Measurements from ENCODE around the gene PXDN.
A peak's percentile ranks its signal among the peaks of the same experiment; 100 is the strongest.
"Not testable (repeated sequence)": the region's sequence is repeated elsewhere in the genome, so short reads cannot be mapped to it uniquely, and the experiment has no call there.

PXDN gene

DNA sequence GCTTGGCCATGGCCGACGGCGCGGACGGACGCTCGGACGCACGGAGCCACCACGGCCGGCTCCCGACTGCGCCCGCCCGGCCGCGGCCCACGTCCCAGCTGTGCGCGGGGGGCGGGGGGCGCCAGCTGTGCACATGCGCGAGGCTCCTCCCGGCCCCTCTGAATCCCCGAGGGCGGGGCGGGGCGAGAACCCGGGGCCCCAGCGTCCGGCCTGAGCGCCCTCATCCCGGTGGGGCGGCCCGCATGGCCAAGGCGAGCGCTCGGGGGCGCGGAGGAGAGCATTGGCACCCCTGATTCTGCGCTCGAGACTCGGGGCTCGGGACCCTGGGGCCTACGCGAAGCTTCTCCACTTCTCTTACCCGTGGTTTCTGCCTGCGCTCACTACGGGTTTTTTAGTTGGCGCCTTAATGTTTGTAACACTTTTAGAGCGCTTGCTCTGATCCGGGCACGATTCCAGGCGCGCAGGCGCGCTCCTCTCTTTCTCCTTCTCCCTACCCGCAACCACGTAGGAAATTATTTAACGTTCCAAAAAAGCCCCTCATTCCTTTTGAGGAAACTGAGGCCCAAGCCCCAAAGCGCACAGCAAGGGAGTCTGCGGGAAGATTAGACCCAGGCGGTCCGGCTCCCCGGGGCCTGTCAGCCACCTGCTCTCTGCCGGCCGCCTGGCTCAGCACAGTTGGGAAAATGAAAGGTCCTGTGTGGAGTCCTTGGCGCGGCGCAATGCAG lies at the start of gene PXDN:
Gene PXDN (minus strand): TSS at position 70 of the 725 bp plus-strand sequence. CDS start 60 bp downstream, at position 10.
- DNase-seq (ENCODE audit: low read depth) = peak; percentile 74

DNA sequence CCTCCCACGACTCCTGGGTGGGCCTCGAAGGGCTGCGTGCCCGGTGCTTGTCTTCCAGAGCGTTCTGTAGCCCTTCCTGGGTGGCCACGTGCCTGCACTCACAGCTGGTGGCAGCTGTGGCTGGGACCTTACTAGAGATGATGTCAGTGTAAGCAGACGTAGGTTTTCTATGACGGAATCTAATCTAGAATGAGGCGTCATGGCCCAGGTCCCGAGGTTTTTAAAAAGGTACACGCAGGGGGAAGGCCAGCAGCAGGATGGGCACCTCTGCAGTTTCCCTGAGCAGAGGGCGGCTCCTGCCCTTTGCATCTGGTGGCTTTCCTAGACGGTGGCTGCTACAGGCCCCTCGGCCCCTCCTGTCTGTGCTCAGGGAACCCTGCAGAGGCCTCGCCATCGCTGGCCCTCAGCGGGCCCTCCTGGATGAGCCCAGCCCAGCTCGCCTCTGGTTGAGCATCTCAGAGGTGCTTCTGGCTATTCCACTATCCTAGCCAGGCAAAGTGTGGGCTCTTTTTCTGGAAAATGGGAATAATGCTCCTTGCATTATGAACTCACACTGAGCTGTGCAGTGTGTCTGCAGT lies 49.6 kb upstream of the PXDN start:
- DNase-seq (ENCODE audit: low read depth) = no peak

DNA sequence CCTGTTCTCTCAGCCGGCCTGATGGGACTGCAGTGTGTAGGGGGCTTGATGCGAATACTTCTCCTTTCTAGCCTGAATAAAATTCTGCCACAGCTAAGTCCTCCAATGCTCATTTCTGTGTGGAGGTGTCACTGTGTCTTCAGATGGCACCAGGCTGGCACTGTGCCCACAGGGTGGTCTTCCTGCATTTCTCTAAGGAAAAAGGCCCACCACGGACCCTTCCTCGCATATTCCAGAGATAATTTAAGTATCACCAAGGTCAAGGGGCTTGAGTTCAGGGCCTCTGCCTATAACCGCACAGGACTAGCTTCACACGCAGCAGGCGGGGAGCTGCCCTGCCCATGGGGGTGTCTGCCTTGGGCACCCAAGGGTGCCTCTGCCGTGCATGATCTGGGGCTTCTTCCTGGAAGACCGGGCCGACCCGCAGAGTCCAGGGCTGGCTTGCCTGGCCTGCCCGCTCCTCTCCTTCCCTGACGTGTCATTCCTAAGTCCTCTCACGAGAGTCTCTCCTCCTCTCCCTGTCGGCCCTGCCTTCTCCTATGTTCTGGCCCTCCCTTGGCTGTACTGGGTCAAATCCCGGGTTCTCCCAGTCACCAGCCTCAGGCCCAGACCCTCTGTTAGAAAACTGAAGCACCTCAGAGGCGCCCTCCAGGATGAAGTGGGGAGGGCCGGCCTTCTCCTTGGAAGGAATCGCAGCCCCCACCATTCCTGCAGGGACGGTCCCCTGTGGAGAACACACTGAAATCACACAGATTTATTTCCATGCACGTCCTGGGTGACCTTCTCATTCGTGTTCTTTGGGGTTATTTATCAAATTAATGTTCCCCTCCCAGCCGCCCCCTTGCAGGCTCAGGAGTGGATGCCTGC lies 48.9 kb upstream of the PXDN start:
- DNase-seq (ENCODE audit: low read depth) = no peak

- peak; percentile 99 for DNase-seq (ENCODE audit: low read depth)
These were observed 47.5 kb upstream of the PXDN start for GRCh38 chr2:1791685-1792435.

GRCh38 chr2:1791006-1791605 lies 46.8 kb upstream of the PXDN start:
- DNase-seq (ENCODE audit: low read depth) = peak; percentile 31

DNA sequence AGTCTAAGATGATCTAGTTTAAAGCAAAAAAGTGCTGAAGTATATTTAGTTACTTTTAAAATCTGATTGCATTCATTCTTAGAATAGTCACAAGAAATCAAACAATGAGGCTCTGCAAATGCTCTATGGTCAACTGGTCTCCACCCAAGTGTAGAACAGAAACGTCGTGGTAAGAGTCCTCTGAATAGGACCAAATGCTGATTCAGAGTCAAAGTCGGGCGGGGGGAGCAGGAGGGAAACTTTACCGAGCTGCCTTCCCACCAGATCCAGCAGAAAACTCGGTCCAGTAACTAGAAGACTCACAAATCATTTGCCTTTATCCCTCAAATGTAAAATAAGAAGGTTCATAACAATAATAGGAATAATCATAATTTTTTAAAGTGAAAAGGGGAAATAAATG lies 46.2 kb upstream of the PXDN start:
- DNase-seq (ENCODE audit: low read depth) = no peak

GRCh38 chr2:1789610-1790009 lies 45.3 kb upstream of the PXDN start:
- no peak for DNase-seq (ENCODE audit: low read depth)

- DNase-seq (ENCODE audit: low read depth) = no peak
These were observed 44.2 kb upstream of the PXDN start for GRCh38 chr2:1788478-1788959.

DNA sequence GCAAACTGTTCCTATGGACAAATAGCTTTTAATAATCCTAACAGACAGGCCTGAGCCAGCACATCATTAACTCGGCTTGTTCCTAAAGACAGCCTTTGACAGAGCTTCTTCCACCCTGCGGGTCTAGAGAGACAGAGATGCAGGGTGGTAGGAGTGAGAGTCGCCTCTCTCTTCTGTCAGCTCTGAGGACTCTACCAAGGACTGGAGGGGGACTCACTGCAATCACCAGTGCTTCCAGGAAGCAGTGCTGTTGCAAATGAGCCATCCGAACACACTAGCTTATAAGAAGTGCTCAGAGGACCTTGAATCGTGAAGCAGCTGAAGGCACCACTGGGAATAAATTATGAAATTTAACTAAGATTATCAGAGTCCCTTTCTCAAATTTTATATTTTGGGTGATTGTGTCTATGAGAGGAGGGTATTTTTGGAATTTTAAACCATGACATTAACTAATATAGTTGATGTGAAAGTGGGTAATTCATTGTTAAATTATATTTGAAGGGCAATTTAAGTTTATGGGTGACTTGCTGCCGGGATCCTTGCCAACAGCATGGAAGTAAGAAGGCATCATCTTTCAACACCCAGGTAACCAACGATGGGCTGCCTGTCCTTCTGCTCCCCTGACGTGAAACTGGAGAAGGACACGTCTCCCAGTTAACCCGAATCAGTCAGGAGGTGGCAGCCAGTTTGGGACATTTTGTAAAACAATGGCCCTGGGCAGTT lies 43.6 kb upstream of the PXDN start:
- DNase-seq (ENCODE audit: low read depth) = no peak

DNA sequence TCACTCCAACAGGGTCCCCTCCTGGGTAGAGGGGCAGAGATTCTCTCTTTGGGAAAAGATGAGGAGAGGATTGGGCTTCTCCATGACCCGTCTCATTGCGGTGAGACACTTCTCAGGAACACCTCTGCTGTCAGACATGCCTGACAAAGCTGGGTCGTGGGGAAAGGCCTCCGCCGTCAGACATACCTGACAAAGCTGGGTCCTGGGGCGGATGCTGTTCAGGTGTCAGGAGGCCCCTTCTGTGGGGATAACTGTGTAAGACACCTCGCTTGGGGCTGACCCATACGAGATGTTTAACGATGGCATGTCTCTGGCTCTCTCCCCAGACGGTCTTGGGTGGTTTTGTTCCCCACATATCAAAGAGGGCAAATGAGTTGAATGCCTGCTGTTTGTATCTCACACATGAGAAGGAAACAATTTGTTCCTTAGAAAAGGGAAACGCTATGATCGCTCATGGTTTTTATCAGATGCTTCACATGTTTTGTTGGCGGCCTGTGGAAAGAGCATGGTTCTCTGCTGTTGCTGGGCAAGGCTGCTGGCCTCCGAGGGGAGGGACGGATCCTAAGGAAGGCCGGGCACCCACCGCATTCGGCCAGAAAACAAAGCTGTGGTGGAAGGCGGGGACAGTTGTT lies 40.8 kb upstream of the PXDN start:
- no peak for DNase-seq (ENCODE audit: low read depth)

DNA sequence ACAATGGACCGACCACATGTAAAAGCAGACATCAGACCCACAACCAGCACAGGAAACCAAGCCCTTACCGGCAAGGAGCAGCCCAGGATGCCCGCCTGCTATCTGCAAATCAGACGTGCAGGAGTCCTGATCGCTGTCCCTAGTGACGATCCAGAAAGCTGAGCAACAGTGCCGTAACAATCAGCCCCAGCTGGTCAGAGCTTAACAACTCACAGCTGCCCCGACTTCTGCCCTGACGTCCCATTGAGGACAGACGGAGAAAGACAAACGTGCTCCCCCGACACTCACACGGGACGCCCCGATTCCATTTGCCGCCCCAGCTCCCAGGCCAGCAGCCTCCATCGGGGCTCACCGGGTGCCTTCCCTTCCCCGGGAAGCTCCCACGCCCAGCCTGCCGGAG lies 39.8 kb upstream of the PXDN start:
- DNase-seq (ENCODE audit: low read depth) = peak; percentile 47

DNA sequence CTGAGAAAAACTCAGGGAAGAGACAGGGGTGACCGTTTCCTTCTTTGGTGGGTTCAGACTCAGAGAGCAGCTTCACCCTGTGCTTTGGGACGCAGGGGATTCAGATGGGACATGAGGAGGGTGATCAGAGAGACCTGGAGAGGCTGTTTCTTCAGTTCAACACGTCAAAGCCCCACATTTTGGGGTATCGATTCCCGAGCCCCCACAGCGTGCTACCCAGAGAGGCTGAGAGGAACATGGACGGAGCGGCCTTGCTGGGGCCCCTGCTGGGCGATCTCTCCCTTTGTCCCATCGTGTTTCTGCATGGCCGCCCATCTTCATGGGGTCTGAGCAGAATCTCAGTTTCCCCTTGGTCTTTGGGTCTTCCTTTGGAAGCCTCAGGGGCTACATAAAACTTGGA lies 38.2 kb upstream of the PXDN start:
- DNase-seq (ENCODE audit: low read depth) = no peak

GRCh38 chr2:1781291-1782080 lies 37.2 kb upstream of the PXDN start:
- peak; percentile 61 for DNase-seq (ENCODE audit: low read depth)

DNA sequence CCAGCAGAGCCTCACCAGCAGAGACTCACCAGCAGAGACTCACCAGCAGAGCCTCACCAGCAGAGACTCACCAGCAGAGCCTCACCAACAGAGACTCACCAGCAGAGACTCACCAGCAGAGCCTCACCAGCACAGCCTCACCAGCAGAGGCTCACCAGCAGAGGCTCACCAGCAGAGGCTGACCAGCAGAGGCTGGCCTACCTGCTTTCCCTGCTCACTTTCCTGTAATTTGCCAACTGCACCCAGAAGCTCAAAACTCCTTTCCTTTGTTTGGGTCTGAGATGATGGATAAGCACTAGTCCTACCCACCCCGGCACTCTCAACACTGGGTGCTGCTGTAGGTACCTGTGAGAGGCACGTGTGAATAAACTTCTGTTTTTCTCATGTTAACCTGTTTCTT lies 36.4 kb upstream of the PXDN start:
- DNase-seq (ENCODE audit: low read depth) = no peak

GRCh38 chr2:1780054-1780453 lies 35.7 kb upstream of the PXDN start:
- DNase-seq (ENCODE audit: low read depth) = not testable (repeated sequence)

DNA sequence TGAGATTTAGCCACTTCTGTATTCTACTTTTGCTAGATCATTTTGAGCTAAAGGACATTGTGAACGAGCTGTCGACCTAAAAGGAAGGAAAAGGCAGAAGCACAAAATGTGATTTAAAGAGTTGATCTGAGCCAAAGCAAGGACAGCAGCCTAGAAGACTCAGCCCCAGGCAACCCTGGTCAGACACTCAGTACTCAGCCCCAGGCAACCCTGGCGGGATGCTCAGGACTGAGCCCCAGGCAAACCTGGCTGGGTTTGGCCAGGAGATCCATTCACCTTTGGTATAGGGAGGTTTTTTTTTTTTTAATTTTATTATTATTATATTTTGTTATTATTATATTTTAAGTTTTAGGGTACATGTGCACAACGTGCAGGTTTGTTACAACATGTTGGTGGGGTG lies 34.3 kb upstream of the PXDN start:
- no peak for DNase-seq (ENCODE audit: low read depth)

GRCh38 chr2:1777781-1778180 lies 33.5 kb upstream of the PXDN start:
- no peak for DNase-seq (ENCODE audit: low read depth)

DNA sequence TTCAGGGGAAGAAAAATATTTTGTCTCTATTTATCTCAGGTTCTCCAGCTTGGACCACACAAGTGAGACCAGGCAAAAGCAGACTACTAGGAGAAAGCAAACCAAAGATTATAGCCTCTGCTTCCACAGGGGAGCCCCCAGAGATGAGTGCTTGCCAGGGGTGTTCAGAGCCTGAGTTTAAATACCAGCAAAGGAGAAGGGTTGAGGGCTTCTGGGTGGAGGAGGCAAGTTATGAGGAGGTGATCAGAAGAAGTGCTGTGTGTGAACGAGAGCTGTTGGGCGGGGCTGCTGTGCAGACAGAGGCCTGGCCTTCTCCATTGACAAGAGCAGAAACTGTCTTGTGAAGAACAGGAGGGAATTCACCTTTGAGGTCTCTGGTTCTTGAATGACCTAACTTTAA lies 32.8 kb upstream of the PXDN start:
- no peak for DNase-seq (ENCODE audit: low read depth)

GRCh38 chr2:1775511-1776035 lies 31.3 kb upstream of the PXDN start:
- no peak for DNase-seq (ENCODE audit: low read depth)

Measured in EH (cell line).